NCI-H2196 (cell line): ENCODE measurements around the gene MFSD11.
"Not testable (repeated sequence)": the region's sequence is repeated elsewhere in the genome, so short reads cannot be mapped to it uniquely, and the experiment has no call there.

ENCODE experiments used
- DNase-seq: peaks from one replicate; lab custom pipeline; 2025; ENCODE audit not compliant: unreplicated experiment; lab: John Stamatoyannopoulos, UW

MFSD11 gene

GRCh38 chr17:76707985-76708807, 29.7 kb upstream of the MFSD11 start:
- no peak for DNase-seq

GRCh38 chr17:76709077-76709950, 28.6 kb upstream of the MFSD11 start:
- DNase-seq = no peak

DNA sequence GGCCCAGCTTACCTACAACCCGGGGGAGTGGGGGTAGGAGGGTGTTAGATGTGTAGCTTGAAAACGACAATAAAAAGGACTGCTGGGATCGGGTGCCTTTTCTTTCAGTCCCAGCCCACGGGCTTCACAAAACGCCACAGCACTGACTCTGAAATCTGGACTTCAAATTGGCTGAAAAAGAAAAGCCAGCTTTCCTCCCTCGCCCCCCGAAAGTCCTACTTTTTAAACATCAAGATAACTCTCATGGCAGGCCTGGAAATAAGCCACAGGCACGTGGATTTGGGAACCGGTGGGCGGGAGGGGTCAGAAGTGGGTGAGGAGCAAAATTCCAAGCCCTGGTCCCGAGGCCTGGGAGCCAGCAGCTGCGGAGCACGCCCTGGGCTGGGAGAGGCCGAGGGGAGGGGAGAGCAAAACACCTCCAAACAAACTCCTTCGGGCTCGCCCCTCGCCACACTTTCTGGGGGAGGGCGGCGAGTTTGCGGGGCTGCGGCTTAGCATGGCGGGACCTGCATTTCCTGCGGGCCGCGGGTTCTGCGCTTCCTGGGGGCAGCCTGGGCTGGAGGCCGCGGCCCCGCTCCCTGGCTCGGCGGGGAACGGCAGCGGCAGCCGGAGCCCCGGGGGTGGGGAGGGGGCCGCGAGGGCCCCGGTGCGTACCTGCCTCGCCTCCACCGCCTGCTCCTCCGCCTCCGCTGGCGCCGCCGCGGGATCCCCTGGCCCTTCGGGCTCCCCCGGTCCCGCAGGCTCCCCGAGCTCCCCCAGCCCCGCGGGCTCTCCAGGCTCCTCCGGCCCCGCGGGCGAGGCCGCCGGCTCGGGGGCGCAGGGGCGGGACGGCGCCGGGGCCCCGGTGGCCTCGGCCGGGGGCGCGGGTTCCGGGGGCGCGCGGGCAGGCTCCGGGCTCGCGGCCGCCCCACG, 27.7 kb upstream of the MFSD11 start:
- not testable (repeated sequence) for DNase-seq

DNA sequence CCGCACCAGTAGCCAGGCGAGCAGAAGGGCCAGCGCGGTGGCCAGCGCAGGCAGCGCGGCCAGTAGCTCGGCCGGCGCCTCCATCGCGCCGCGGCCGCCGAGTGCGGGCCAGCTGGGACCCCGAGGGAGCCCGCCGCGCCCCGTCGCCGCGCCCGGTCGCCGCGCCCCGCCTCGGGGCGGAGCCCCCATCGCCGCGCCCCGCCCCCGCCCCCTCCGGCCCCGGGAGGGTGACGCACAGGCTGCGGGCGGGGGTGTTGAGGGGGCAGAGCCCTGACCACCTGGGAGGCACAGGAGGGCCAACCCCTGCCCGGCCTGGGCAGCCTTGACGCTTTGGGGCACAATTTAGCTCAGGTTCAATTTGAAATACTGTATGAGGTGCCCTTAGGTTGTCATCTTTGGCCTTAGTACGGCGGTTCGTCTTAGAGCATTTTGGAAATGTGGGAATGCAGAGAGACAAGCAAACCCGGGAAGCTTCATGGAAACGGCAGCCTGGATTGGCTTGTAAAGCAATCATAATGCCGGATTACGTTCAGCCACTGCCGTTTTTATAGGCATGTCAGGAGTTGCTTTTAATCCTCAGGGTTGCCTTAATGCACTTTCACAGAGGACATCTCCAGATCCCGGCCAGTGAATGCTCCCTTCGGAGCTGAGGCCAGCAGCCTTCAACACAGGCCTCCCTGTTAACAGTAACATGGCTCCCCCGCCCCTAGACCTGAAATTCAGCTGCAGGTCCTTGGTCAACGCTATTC, 26.9 kb upstream of the MFSD11 start, which contains the start of gene MXRA7:
Gene MXRA7 (minus strand): TSS at position 103 of the 749 bp plus-strand sequence. CDS start 19 bp downstream, at position 84.
- DNase-seq = peak; percentile 75

DNA sequence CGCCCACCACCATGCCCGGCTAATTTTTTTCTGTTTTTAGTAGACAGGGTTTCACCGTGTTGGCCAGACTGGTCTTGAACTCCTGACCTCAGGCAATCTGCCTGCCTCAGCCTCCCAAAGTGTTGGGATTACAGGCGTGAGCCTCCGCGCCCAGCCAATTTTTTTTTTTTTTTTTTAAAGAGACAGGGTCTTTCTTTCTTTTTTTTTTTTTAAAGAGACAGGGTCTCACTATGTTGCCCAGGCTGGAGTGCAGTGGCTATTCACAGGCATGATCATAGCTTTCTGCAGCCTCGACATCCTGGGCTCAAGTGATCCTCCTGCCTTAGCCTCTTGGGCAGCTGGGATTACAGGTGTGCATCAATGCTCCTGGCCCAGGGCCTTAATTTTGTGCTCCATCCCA, 25.6 kb upstream of the MFSD11 start:
- not testable (repeated sequence) for DNase-seq

GRCh38 chr17:76713765-76714164, 24.2 kb upstream of the MFSD11 start:
- DNase-seq = no peak

DNA sequence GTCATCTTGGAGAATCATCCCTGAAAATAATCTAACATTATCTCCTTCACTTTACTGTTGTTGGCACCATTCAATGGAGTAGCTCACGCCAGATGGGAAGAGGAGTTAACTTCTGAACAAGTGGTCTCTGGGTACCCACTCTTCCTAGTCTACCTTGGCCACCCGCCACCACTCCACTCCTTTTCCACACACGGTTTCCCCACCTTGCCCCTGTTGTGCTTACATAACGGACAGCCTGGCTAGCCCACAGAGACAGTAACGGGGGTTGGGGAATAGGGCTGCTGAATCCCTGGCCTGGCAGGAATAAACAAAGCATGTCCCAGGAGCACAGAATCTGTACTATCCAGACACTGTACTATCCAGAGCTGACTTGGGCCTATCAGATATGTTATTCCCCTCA, 23.6 kb upstream of the MFSD11 start:
- DNase-seq = no peak

- peak; percentile 80 for DNase-seq
Measured at GRCh38 chr17:76714822-76715495, 23.0 kb upstream of the MFSD11 start.

- DNase-seq = no peak
Measured at GRCh38 chr17:76715496-76715830, 22.5 kb upstream of the MFSD11 start.

GRCh38 chr17:76716146-76716838, 21.6 kb upstream of the MFSD11 start:
- peak; percentile 38 for DNase-seq

- no peak for DNase-seq
Measured at GRCh38 chr17:76716839-76717215, 21.1 kb upstream of the MFSD11 start.

GRCh38 chr17:76718516-76718915, 19.4 kb upstream of the MFSD11 start:
- DNase-seq = no peak

DNA sequence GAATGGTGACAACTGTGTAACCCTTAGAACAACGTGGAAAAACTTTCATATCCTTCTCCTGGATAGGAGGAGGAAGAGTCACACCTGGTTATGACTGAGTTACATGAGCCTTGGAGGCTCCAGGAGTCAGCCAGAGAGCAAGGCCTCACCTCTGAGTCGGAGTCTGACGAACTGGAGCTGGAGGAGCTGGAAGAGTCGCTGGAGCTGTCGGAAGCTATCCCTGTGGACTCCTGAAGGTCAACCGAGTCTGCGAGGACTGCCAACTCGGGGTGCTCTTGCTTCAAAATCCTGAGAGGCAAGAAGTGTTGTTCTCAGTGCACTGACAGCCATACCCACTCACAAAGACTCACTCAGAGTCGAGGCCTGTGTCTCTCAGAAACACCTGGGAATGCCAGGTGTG, 17.7 kb upstream of the MFSD11 start:
- no peak for DNase-seq

- no peak for DNase-seq
Measured at GRCh38 chr17:76720941-76721340, 17.0 kb upstream of the MFSD11 start.

DNA sequence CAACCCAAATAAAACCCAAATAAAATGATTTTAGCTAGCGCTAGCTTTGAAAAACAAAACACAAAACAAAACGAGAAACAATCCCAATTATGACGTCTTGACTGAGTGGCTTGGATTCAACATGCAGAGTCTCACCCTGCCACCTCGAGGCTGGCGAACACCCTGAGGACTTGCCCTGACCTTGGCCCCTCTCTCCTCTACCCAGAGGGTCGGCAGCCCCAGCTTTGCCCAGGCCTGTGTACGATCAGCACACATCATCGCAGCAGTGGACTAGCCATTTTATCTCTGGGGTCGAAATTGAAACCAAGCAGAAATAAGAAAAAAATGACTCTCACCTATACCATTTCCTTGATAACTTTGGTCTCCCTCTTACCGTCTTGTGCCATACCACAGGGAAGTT, 16.5 kb upstream of the MFSD11 start:
- DNase-seq = no peak

DNA sequence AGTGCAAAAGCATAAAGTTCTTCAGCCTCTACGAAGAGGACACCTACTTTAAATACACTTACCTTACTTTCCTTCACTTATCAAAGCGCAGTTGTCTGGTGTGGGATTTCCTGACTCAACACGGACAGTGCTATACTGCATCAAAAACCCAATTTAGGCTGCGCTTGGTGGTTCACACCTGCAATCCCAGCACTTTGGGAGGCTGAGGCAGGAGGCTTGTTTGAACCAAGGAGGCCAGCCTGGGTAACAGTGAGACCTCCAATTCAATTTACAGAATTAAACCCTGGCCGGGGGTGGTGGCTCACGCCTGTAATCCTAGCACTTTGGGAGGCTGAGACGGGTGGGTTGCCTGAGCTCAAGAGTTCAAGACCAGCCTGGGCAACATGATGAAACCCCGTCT, 15.6 kb upstream of the MFSD11 start:
- no peak for DNase-seq

DNA sequence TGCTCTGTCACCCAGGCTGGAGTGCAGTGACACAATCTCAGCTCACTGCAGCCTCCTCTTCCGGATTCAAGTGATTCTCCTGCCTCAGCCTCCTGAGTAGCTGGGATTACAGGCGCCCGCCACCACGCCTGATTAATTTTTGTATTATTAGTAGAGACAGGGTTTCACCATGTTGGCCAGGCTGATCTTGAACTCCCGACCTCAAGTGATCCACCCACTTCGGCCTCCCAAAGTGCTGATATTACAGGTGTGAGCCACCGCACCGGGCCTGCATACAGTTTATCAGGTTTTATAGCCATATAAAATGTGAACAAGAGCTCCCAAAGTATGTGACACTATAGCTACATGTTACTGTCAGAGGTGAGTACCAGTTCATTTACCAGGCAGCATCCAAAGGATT, 14.9 kb upstream of the MFSD11 start:
- DNase-seq = not testable (repeated sequence)

- no peak for DNase-seq
Measured at GRCh38 chr17:76723812-76724211, 14.1 kb upstream of the MFSD11 start.

- peak; percentile 34 for DNase-seq
Measured at GRCh38 chr17:76725580-76726230, 12.2 kb upstream of the MFSD11 start.
